GM12878 (cell line): ENCODE results near the gene B3GNT7.

ENCODE experiments used
- CHD2 ChIP-seq: IDR thresholded peaks from 2 replicates; pipeline ENCODE4 v1.6.1; 2011; ENCODE audit warnings: low read depth, low read length, improper control_type of control experiment, borderline replicate concordance
- E2F4 ChIP-seq: IDR thresholded peaks from 2 replicates; pipeline ENCODE4 v1.6.1; 2012; ENCODE audit warnings: low read depth, low read length, improper control_type of control experiment
- EP300 ChIP-seq, 2 experiments: fragments of 150-350 bp in 1 of 2; IDR thresholded peaks; 2 replicates each; pipeline ENCODE4 v1.6.1; 2011 to 2012; ENCODE audit warnings: low read depth in 2 of 2, low read length in 2 of 2, borderline replicate concordance in 1 of 2, improper control_type of control experiment in 1 of 2, inconsistent platforms in 1 of 2; ENCODE audit not compliant: control insufficient read depth in 1 of 2
- HDGF ChIP-seq: fragments of 450-650 bp; IDR thresholded peaks from 2 replicates; pipeline ENCODE4 v1.6.1; 2016; ENCODE audit warnings: antibody characterized with exemption
- JUNB ChIP-seq: IDR thresholded peaks from 2 replicates; pipeline ENCODE4 v1.6.1; 2016; ENCODE audit warnings: antibody characterized with exemption, mild to moderate bottlenecking
- MYC ChIP-seq: IDR thresholded peaks from 2 replicates; pipeline ENCODE4 v1.6.1; 2011; ENCODE audit warnings: mild to moderate bottlenecking, low read length, moderate library complexity, inconsistent platforms; ENCODE audit not compliant: insufficient read depth, insufficient replicate concordance, insufficient read length, severe bottlenecking
- NR2F1 ChIP-seq: fragments of 450-650 bp; conservative IDR thresholded peaks from 2 replicates; pipeline ENCODE4 v1.6.1; 2017; ENCODE audit warnings: mild to moderate bottlenecking
- POLR2A ChIP-seq: IDR thresholded peaks from 2 replicates; pipeline ENCODE4 v1.6.1; 2011; ENCODE audit warnings: low read depth, mild to moderate bottlenecking, low read length
- ZNF207 ChIP-seq: fragments of 450-650 bp; IDR thresholded peaks from 2 replicates; pipeline ENCODE4 v1.6.1; 2014; ENCODE audit warnings: antibody characterized with exemption, mild to moderate bottlenecking, borderline replicate concordance
- ZZZ3 ChIP-seq: IDR thresholded peaks from 2 replicates; pipeline ENCODE4 v1.6.1; 2011; ENCODE audit warnings: low read depth; ENCODE audit not compliant: control insufficient read depth, insufficient read length
- TF ChIP-seq, protein P1 (sequence below): IDR thresholded peaks from 2 replicates; pipeline ENCODE4 v1.6.1; 2011; ENCODE audit warnings: mild to moderate bottlenecking, low read depth, low read length, moderate library complexity; ENCODE audit not compliant: insufficient replicate concordance
- TF ChIP-seq, protein P2 (sequence below), 3 experiments: IDR thresholded peaks in 2 of 3; conservative IDR thresholded peaks in 1 of 3; 2 replicates each; pipeline ENCODE4 v1.5.1; 2011; ENCODE audit warnings: low read depth in 3 of 3, low read length in 3 of 3, mild to moderate bottlenecking in 3 of 3, control low read depth in 2 of 3, moderate library complexity in 2 of 3, inconsistent platforms in 1 of 3, mixed read lengths in 1 of 3; ENCODE audit not compliant: control insufficient read depth in 2 of 3, insufficient read depth in 1 of 3; ENCODE audit errors: extremely low read depth in 1 of 3

- no peak for TF ChIP-seq POLR2A
- no peak for TF ChIP-seq NR2F1
- TF ChIP-seq ZZZ3 = no peak
- TF ChIP-seq, protein P1, sequence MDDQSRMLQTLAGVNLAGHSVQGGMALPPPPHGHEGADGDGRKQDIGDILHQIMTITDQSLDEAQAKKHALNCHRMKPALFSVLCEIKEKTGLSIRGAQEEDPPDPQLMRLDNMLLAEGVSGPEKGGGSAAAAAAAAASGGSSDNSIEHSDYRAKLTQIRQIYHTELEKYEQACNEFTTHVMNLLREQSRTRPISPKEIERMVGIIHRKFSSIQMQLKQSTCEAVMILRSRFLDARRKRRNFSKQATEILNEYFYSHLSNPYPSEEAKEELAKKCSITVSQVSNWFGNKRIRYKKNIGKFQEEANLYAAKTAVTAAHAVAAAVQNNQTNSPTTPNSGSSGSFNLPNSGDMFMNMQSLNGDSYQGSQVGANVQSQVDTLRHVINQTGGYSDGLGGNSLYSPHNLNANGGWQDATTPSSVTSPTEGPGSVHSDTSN = no peak
- TF ChIP-seq, protein P2, sequence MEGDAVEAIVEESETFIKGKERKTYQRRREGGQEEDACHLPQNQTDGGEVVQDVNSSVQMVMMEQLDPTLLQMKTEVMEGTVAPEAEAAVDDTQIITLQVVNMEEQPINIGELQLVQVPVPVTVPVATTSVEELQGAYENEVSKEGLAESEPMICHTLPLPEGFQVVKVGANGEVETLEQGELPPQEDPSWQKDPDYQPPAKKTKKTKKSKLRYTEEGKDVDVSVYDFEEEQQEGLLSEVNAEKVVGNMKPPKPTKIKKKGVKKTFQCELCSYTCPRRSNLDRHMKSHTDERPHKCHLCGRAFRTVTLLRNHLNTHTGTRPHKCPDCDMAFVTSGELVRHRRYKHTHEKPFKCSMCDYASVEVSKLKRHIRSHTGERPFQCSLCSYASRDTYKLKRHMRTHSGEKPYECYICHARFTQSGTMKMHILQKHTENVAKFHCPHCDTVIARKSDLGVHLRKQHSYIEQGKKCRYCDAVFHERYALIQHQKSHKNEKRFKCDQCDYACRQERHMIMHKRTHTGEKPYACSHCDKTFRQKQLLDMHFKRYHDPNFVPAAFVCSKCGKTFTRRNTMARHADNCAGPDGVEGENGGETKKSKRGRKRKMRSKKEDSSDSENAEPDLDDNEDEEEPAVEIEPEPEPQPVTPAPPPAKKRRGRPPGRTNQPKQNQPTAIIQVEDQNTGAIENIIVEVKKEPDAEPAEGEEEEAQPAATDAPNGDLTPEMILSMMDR (IDR thresholded peaks at IDR 0.05 in 2 of 3, conservative IDR thresholded peaks at IDR 0.05 in 1 of 3; ENCODE audit: control insufficient read depth in 2 of 3, extremely low read depth in 1 of 3, insufficient read depth in 1 of 3, low read depth in 3 of 3, low read length in 3 of 3) = no peak
- no peak for TF ChIP-seq ZNF207
- no peak for TF ChIP-seq CHD2
- TF ChIP-seq HDGF = no peak
- no peak for TF ChIP-seq E2F4
- no peak for TF ChIP-seq EP300 (IDR thresholded peaks at IDR 0.05; ENCODE audit: borderline replicate concordance in 1 of 2, control insufficient read depth in 1 of 2, low read depth in 2 of 2, low read length in 2 of 2)
- no peak for TF ChIP-seq JUNB
- no peak for TF ChIP-seq MYC
These were observed 3.7 kb downstream of the B3GNT7 start for GRCh38 chr2:231399046-231399852.
